B cell (primary cell): ENCODE results near the gene CYS1. TPM values are rescaled to one million over a fixed set of nuclear protein-coding genes. Genes with fewer than 3 reads are reported as not detected.

Experiments used
- ATAC-seq: fragments of 200-7000 bp; cut with Tn5 transposase; one replicate; pipeline ENCODE4 v1.10.0; 2021; ENCODE audit warnings: low read depth, mild to moderate bottlenecking, moderate number of reproducible peaks, moderate library complexity
- CTCF ChIA-PET: fragments of 350-600 bp; sonication (Branson Sonifier 250); formaldehyde crosslinking; loops from one replicate; lab custom pipeline; 2021; ENCODE audit warnings: antibody characterized with exemption, inconsistent platforms; lab: Charles Lee
- POLR2A ChIA-PET: fragments of 350-600 bp; sonication (Branson Sonifier 250); formaldehyde crosslinking; loops from one replicate; lab custom pipeline; 2021; ENCODE audit warnings: antibody characterized with exemption; lab: Charles Lee
- DNase-seq: peaks from one replicate; pipeline ENCODE4 v3.0.0; 2013
- H2AFZ ChIP-seq: 2 replicates; pipeline ENCODE4 v1.6.1; 2012; ENCODE audit warnings: mild to moderate bottlenecking, low read depth, low read length; ENCODE audit not compliant: insufficient read depth, poor library complexity, severe bottlenecking
- H3K27ac ChIP-seq, 2 donors: 1 replicate in 1 of 2; 2 replicates in 1 of 2; pipeline ENCODE4 v1.5.1; 2012 to 2013; ENCODE audit warnings: low read length in 2 of 2, mild to moderate bottlenecking in 2 of 2, moderate library complexity in 1 of 2
- H3K27me3 ChIP-seq, 4 experiments: fragments of 200-600 bp in 1 of 4; sonication (generic) in 1 of 4; replicated peaks in 1 of 4; 1 replicate in 2 of 4; 2 replicates in 2 of 4; pipeline versions ENCODE4 v1.6.1 to v1.7.0; 2013 to 2016; ENCODE audit warnings: low read length in 3 of 4, mild to moderate bottlenecking in 2 of 4, mixed read lengths in 1 of 4, moderate library complexity in 1 of 4; ENCODE audit not compliant: insufficient read depth in 4 of 4, control insufficient read depth in 3 of 4; ENCODE audit errors: control extremely low read depth in 1 of 4
- H3K36me3 ChIP-seq, 2 experiments: replicated peaks in 1 of 2; 1 replicate in 1 of 2; 2 replicates in 1 of 2; pipeline versions ENCODE4 v1.6.1 to v1.7.1; 2013; ENCODE audit warnings: low read length in 1 of 2; ENCODE audit not compliant: insufficient read depth in 2 of 2, control insufficient read depth in 1 of 2; ENCODE audit errors: control extremely low read depth in 1 of 2, extremely low read depth in 1 of 2
- H3K4me1 ChIP-seq, 2 donors: fragments of 200-600 bp in 1 of 2; sonication (generic) in 1 of 2; 1 replicate in 1 of 2; 2 replicates in 1 of 2; pipeline versions ENCODE4 v1.5.1 to v1.6.1; 2013 to 2017; ENCODE audit warnings: low read length in 2 of 2; ENCODE audit not compliant: control insufficient read depth in 2 of 2, insufficient read depth in 2 of 2
- H3K4me2 ChIP-seq: replicated peaks from 2 replicates; pipeline ENCODE3; 2012; ENCODE audit warnings: mild to moderate bottlenecking, low read depth, low read length; ENCODE audit not compliant: poor library complexity, severe bottlenecking
- H3K4me3 ChIP-seq, 5 experiments: fragments of 200-600 bp in 1 of 5; sonication (generic) in 1 of 5; 1 replicate in 3 of 5; 2 replicates in 2 of 5; pipeline versions ENCODE4 v1.5.1 to v1.7.0; 2011 to 2016; ENCODE audit warnings: low read length in 4 of 5, mild to moderate bottlenecking in 4 of 5, low read depth in 2 of 5, control low read depth in 1 of 5, moderate library complexity in 1 of 5; ENCODE audit not compliant: insufficient read depth in 1 of 5; ENCODE audit errors: control extremely low read depth in 1 of 5, extremely low read depth in 1 of 5
- H3K79me2 ChIP-seq: fragments of 200-600 bp; sonication (generic); one replicate; pipeline ENCODE4 v1.6.0; 2016; ENCODE audit warnings: low read length; ENCODE audit not compliant: control insufficient read depth, insufficient read depth
- H3K9ac ChIP-seq: fragments of 200-600 bp; sonication (generic); 2 replicates; pipeline ENCODE4 v1.6.1; 2017; ENCODE audit warnings: mild to moderate bottlenecking, low read length, moderate library complexity
- H3K9me3 ChIP-seq, 3 donors: one replicate each; pipeline versions ENCODE4 v1.6.1 to v1.7.1; 2013; ENCODE audit warnings: low read length in 2 of 3; ENCODE audit not compliant: control insufficient read depth in 2 of 3, insufficient read depth in 1 of 3; ENCODE audit errors: control extremely low read depth in 1 of 3
- H4K20me1 ChIP-seq: 2 replicates; pipeline ENCODE4 v1.6.0; 2012; ENCODE audit warnings: mild to moderate bottlenecking, low read length; ENCODE audit not compliant: insufficient read depth, control insufficient read depth, poor library complexity, severe bottlenecking
- H3K27ac Mint-ChIP-seq: one replicate; pipeline ENCODE4 v1.8.0; 2021; ENCODE audit warnings: mixed read lengths
- H3K27me3 Mint-ChIP-seq: one replicate; pipeline ENCODE4 v1.8.0; 2021; ENCODE audit warnings: mixed read lengths
- H3K4me1 Mint-ChIP-seq: one replicate; pipeline ENCODE4 v1.8.0; 2021; ENCODE audit warnings: mixed read lengths
- H3K4me3 Mint-ChIP-seq: one replicate; pipeline ENCODE4 v1.8.0; 2021; ENCODE audit warnings: mixed read lengths
- H3K9me3 Mint-ChIP-seq: one replicate; pipeline ENCODE4 v1.8.0; 2022; ENCODE audit warnings: mixed read lengths; ENCODE audit not compliant: insufficient read depth
- CTCF ChIP-seq: fragments of 200-600 bp; IDR thresholded peaks from one replicate; pipeline ENCODE4 v1.8.0; 2022; ENCODE audit warnings: antibody characterized with exemption, mild to moderate bottlenecking
- EZH2 ChIP-seq: IDR thresholded peaks from 2 replicates; pipeline ENCODE4 v1.6.1; 2012; ENCODE audit warnings: borderline replicate concordance, low read depth, mild to moderate bottlenecking, moderate library complexity, low read length; ENCODE audit not compliant: insufficient read depth, poor library complexity, severe bottlenecking
- WGBS: methylation state at CpG from one replicate; pipeline ENCODE4 v1.1.5; 2013; ENCODE audit warnings: missing lambda C conversion rate; ENCODE audit not compliant: insufficient coverage; 5-methylcytosine and 5-hydroxymethylcytosine counted together
- intact Hi-C: fragments of 100-400 bp; cut with micrococcal nuclease; formaldehyde crosslinking; loops from one replicate; pipeline ENCODE4 v1.10.0; 2022
- polyA plus RNA-seq: library from polyadenylated mRNA; depleted of rRNA; stranded (reverse); fragments of >200 nt; gene quantifications from 2 replicates; pipeline ENCODE4 v1.2.3, GENCODE V29; 2012
- total RNA-seq, 2 donors: library from RNA; stranded (reverse); fragments of 120-200 nt in 1 of 2; gene quantifications; 1 replicate in 1 of 2; 2 replicates in 1 of 2; pipeline versions ENCODE4 v1.2.3 to v1.2.4, GENCODE V29; 2013 to 2022

Gene CYS1
- total and polyA plus RNA-seq, 2 donors (not counting 1 experiment from before 2014, with no cell fraction given) = not detected

- Mint-ChIP-seq H3K4me1 (no peaks in the 10 kb centered on the region), H3K4me3 (no peak overlapping the region), H3K27me3 (peaks cover 1% of the 10 kb centered on the region), H3K27ac (no peak overlapping the region), H3K9me3 (no peaks in the 10 kb centered on the region)
- ATAC-seq = no peak
- Histone ChIP-seq H3K27me3 (no peaks in the 10 kb centered on the region), H3K4me3 (no peak overlapping the region), H3K9me3 (peaks cover 0 to 16% (median 0%) of the 10 kb centered on the region in 3 donors), H3K4me1 (no peaks in the 10 kb centered on the region), H2AFZ (no peak overlapping the region), H3K4me2 (no peak overlapping the region), H3K36me3 (no peaks in the 10 kb centered on the region), H4K20me1 (no peaks in the 10 kb centered on the region), H3K9ac (no peak overlapping the region), H3K79me2 (no peaks in the 10 kb centered on the region), H3K27ac (no peak overlapping the region)
- TF ChIP-seq CTCF = no peak
- TF ChIP-seq EZH2 = no peak
- no peak for DNase-seq
- WGBS = 94% methylated on average over 6 of the region's 6 CpGs
- ChIA-PET CTCF (interaction anchor here (6.0 kb wide), 1 partner anchor 30 kb away, joined by 24 read pairs; no protein-coding TSS in a partner anchor), POLR2A (no interaction called here)
- intact Hi-C loops = no loop called here
Measured at GRCh38 chr2:10103179-10103578, 23.0 kb upstream of the CYS1 start.

GRCh38 chr2:10101491-10101890, 21.3 kb upstream of the CYS1 start:
- no peaks in the 10 kb centered on the region for H3K79me2 ChIP-seq
- H3K4me3 ChIP-seq = no peak overlapping the region
- intact Hi-C loops = no loop called here
- TF ChIP-seq CTCF (no peak), EZH2 (no peak)
- H4K20me1 ChIP-seq = no peaks in the 10 kb centered on the region
- no peaks in the 10 kb centered on the region for H3K4me1 ChIP-seq
- H3K27me3 ChIP-seq = peaks cover 0 to 3% (median 0%) of the 10 kb centered on the region in 4 experiments
- H3K4me3 Mint-ChIP-seq = no peak overlapping the region
- H3K4me2 ChIP-seq = no peak overlapping the region
- no peak overlapping the region for H3K9ac ChIP-seq
- no peak overlapping the region for H3K27ac ChIP-seq
- H3K27me3 Mint-ChIP-seq = peaks cover 14% of the 10 kb centered on the region
- no peaks in the 10 kb centered on the region for H3K9me3 Mint-ChIP-seq
- H3K27ac Mint-ChIP-seq = no peak overlapping the region
- ChIA-PET POLR2A (no interaction called here), CTCF (interaction anchor here (6.0 kb wide), 1 partner anchor 29 kb away, joined by 24 read pairs; no protein-coding TSS in a partner anchor)
- ATAC-seq (no peak), DNase-seq (no peak)
- H3K4me1 Mint-ChIP-seq = peaks cover 2% of the 10 kb centered on the region
- H2AFZ ChIP-seq = no peak overlapping the region
- peaks cover 0 to 12% (median 0%) of the 10 kb centered on the region in 3 donors for H3K9me3 ChIP-seq
- WGBS = 21% methylated on average over 2 of the region's 7 CpGs
- no peaks in the 10 kb centered on the region for H3K36me3 ChIP-seq
